ENCODE data around the gene EPC1.

Gene EPC1

DNA sequence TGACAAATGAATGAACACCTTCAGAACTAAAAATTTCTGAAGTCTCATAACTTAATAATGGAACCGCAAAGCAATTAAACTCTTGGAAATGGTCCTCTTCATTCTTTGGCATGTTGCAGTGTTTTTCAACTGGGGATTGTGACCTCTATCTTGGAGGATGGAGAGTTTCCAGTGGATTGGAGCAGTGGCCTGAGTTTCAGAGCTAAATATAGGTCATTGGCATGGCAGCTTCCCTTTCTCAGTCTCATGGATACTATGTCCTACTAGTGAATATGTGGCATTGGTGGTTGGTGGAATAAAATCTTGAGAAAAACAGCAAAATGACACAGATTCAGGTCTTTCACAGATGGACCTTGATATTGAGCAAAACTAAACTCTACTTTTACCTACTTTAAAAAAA, 24.1 kb upstream of the EPC1 start:
- H3K23ac ChIP-seq (ENCODE audit: low read depth, low read length, poor library complexity), result no peak overlapping the region
- no peak overlapping the region for H3K18ac ChIP-seq (ENCODE audit: low read length)
- no peak overlapping the region for H3K4me2 ChIP-seq (ENCODE audit: insufficient read depth, low read length, poor library complexity, severe bottlenecking)
- no peak overlapping the region for H3K9ac ChIP-seq (ENCODE audit: low read depth, low read length, poor library complexity)
- H2BK120ac ChIP-seq (ENCODE audit: low read depth, low read length), result no peak overlapping the region
- H4K8ac ChIP-seq (ENCODE audit: low read depth, low read length), result no peak overlapping the region
- no peaks in the 10 kb centered on the region for H3K79me1 ChIP-seq (ENCODE audit: low read depth, low read length)
- WGBS, 2 donors (ENCODE audit: extremely low coverage in 2 of 2, insufficient read length in 2 of 2, insufficient replicate concordance in 1 of 2), result no CpG with 5 or more reads among the region's 1 CpG
- H2BK5ac ChIP-seq (ENCODE audit: low read length), result no peak overlapping the region
- no peak overlapping the region for H3K27ac ChIP-seq (replicated peaks; ENCODE audit: low read length)
- no peak overlapping the region for H2BK15ac ChIP-seq (ENCODE audit: low read length)
- no peak overlapping the region for H3K14ac ChIP-seq (ENCODE audit: low read length)
- no peak overlapping the region for H4K91ac ChIP-seq (ENCODE audit: low read depth, low read length, poor library complexity)
- H3K9me3 ChIP-seq (replicated peaks in 1 of 2; ENCODE audit: control insufficient read depth in 2 of 2, insufficient read depth in 1 of 2, low read depth in 1 of 2, low read length in 2 of 2), result peaks cover 0 to 12% of the 10 kb centered on the region in 2 donors
- H3K27me3 ChIP-seq (ENCODE audit: control insufficient read depth in 3 of 3, insufficient read depth in 3 of 3, low read depth in 1 of 3, low read length in 3 of 3), result no peaks in the 10 kb centered on the region
- H3K36me3 ChIP-seq (replicated peaks in 1 of 2; ENCODE audit: control insufficient read depth in 2 of 2, insufficient read depth in 2 of 2, low read length in 2 of 2), result peaks cover 0 to 33% of the 10 kb centered on the region in 2 donors
- H2AK5ac ChIP-seq (ENCODE audit: low read depth, low read length), result no peak overlapping the region
- H3K4me1 ChIP-seq (ENCODE audit: control insufficient read depth in 2 of 2, insufficient read depth in 1 of 2, low read depth in 1 of 2, low read length in 2 of 2), result no peaks in the 10 kb centered on the region
- no peak overlapping the region for H3K4ac ChIP-seq (ENCODE audit: low read length)
- H2AFZ ChIP-seq (ENCODE audit: low read length), result no peak overlapping the region
- H3K4me3 ChIP-seq (ENCODE audit: low read length in 2 of 2), result no peak overlapping the region
- no peak for DNase-seq (ENCODE audit: low spot score)
- no peak overlapping the region for H2BK12ac ChIP-seq (ENCODE audit: low read length)

DNA sequence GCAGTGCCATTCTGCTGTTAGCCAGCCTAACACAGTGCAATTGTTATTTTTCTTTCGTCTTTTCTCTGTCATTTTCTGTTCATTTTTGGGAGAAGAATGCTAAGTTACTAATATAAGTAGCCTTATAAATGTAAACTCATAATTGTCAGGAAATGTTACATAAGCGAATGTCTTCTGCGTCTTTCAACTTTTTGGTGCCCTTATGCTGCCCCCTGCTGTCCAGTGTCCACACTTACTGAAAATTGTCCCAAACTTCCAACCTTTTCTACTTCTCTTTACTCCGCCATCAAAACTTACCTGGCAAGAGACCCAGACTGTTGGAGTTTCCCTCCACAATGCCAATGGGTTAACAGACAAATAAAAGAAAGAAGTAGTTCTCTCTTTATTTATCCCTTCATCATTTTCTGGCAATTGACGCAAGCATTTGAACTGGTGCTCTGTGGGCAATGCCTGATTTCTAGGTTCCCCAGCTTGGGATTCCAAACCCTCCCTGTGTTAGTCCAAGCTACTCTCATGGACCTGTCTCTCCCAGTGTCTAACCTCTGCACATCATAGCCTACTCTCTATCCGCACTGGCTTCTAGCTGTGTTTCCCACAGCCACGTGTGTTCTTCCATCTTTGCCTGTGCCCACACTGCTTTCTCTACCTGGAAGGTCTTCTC, 21.0 kb upstream of the EPC1 start:
- no peak overlapping the region for H3K4ac ChIP-seq (ENCODE audit: low read length)
- no peak overlapping the region for H2BK5ac ChIP-seq (ENCODE audit: low read length)
- no CpG with 5 or more reads among the region's 7 CpGs for WGBS, 2 donors (ENCODE audit: extremely low coverage in 2 of 2, insufficient read length in 2 of 2, insufficient replicate concordance in 1 of 2)
- no peak overlapping the region for H3K4me2 ChIP-seq (ENCODE audit: insufficient read depth, low read length, poor library complexity, severe bottlenecking)
- H3K27ac ChIP-seq (replicated peaks; ENCODE audit: low read length), result no peak overlapping the region
- no peaks in the 10 kb centered on the region for H3K4me1 ChIP-seq (ENCODE audit: control insufficient read depth in 2 of 2, insufficient read depth in 1 of 2, low read depth in 1 of 2, low read length in 2 of 2)
- no peak overlapping the region for H4K91ac ChIP-seq (ENCODE audit: low read depth, low read length, poor library complexity)
- peaks cover 0 to 26% of the 10 kb centered on the region in 2 donors for H3K36me3 ChIP-seq (replicated peaks in 1 of 2; ENCODE audit: control insufficient read depth in 2 of 2, insufficient read depth in 2 of 2, low read length in 2 of 2)
- H3K4me3 ChIP-seq (ENCODE audit: low read length in 2 of 2), result no peak overlapping the region
- no peak overlapping the region for H2BK12ac ChIP-seq (ENCODE audit: low read length)
- no peak overlapping the region for H4K8ac ChIP-seq (ENCODE audit: low read depth, low read length)
- H3K27me3 ChIP-seq (ENCODE audit: control insufficient read depth in 3 of 3, insufficient read depth in 3 of 3, low read depth in 1 of 3, low read length in 3 of 3), result no peaks in the 10 kb centered on the region
- H2BK15ac ChIP-seq (ENCODE audit: low read length), result no peak overlapping the region
- H3K14ac ChIP-seq (ENCODE audit: low read length), result no peak overlapping the region
- no peak overlapping the region for H3K23ac ChIP-seq (ENCODE audit: low read depth, low read length, poor library complexity)
- no peak for DNase-seq (ENCODE audit: low spot score)
- H3K9me3 ChIP-seq (replicated peaks in 1 of 2; ENCODE audit: control insufficient read depth in 2 of 2, insufficient read depth in 1 of 2, low read depth in 1 of 2, low read length in 2 of 2), result peaks cover 0 to 4% of the 10 kb centered on the region in 2 donors
- no peak overlapping the region for H3K18ac ChIP-seq (ENCODE audit: low read length)
- H2BK120ac ChIP-seq (ENCODE audit: low read depth, low read length), result no peak overlapping the region
- no peak overlapping the region for H2AFZ ChIP-seq (ENCODE audit: low read length)
- H2AK5ac ChIP-seq (ENCODE audit: low read depth, low read length), result no peak overlapping the region
- H3K79me1 ChIP-seq (ENCODE audit: low read depth, low read length), result no peaks in the 10 kb centered on the region
- H3K9ac ChIP-seq (ENCODE audit: low read depth, low read length, poor library complexity), result no peak overlapping the region

DNA sequence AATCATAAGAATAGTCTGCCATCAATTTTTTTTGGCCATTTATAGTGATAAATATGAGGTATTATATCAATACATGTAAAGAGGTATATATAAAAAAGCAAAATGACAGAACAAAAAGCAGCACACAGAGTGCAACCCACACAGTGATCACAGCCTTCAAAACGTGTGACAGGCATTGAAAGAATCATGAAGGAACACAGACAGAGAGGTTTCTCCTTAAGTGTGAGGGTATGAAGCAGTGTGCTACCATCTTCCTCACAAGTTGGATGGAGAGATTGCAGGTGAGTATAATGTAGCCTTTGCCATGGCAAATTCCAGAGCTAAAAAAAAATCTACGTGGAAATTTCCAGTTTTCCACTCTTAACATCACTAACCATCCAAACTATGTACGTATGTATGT, 19.6 kb upstream of the EPC1 start:
- Histone ChIP-seq H4K8ac (ENCODE audit: low read depth, low read length) (no peak overlapping the region), H3K4me2 (ENCODE audit: insufficient read depth, low read length, poor library complexity, severe bottlenecking) (no peak overlapping the region), H2BK12ac (ENCODE audit: low read length) (no peak overlapping the region), H3K23ac (ENCODE audit: low read depth, low read length, poor library complexity) (no peak overlapping the region), H2AK5ac (ENCODE audit: low read depth, low read length) (no peak overlapping the region), H3K9me3 (replicated peaks in 1 of 2; ENCODE audit: control insufficient read depth in 2 of 2, insufficient read depth in 1 of 2, low read depth in 1 of 2, low read length in 2 of 2) (peaks cover 0 to 4% of the 10 kb centered on the region in 2 donors), H3K18ac (ENCODE audit: low read length) (no peak overlapping the region), H2BK5ac (ENCODE audit: low read length) (no peak overlapping the region), H2BK120ac (ENCODE audit: low read depth, low read length) (no peak overlapping the region), H2AFZ (ENCODE audit: low read length) (no peak overlapping the region), H4K91ac (ENCODE audit: low read depth, low read length, poor library complexity) (no peak overlapping the region), H3K9ac (ENCODE audit: low read depth, low read length, poor library complexity) (no peak overlapping the region), H3K4ac (ENCODE audit: low read length) (no peak overlapping the region), H3K36me3 (replicated peaks in 1 of 2; ENCODE audit: control insufficient read depth in 2 of 2, insufficient read depth in 2 of 2, low read length in 2 of 2) (peaks cover 0 to 20% of the 10 kb centered on the region in 2 donors), H3K14ac (ENCODE audit: low read length) (no peak overlapping the region), H3K4me3 (ENCODE audit: low read length in 2 of 2) (no peak overlapping the region), H2BK15ac (ENCODE audit: low read length) (no peak overlapping the region), H3K4me1 (ENCODE audit: control insufficient read depth in 2 of 2, insufficient read depth in 1 of 2, low read depth in 1 of 2, low read length in 2 of 2) (no peaks in the 10 kb centered on the region), H3K27ac (replicated peaks; ENCODE audit: low read length) (no peak overlapping the region), H3K27me3 (ENCODE audit: control insufficient read depth in 3 of 3, insufficient read depth in 3 of 3, low read depth in 1 of 3, low read length in 3 of 3) (no peaks in the 10 kb centered on the region), H3K79me1 (ENCODE audit: low read depth, low read length) (no peaks in the 10 kb centered on the region)
- no CpG with 5 or more reads among the region's 3 CpGs for WGBS, 2 donors (ENCODE audit: extremely low coverage in 2 of 2, insufficient read length in 2 of 2, insufficient replicate concordance in 1 of 2)
- no peak for DNase-seq (ENCODE audit: low spot score)

DNA sequence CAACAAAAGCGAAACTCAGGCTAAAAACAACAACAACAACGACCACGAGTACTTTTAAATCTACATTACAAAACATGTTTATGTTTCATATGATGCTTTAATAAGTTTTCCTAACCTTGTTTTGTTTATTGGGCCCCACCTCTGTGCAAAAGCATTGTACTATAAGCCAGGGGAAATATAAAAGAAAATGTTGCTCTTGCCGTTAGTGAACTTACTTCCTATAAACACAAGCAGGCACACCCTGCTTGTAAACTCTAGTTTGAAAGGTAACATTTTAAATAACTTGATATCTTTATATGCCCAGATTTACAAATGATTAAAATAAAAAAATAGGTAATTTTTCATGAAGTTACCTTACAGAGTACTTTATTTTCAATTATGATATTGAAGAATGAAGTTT, 19.2 kb upstream of the EPC1 start:
- WGBS, 2 donors (ENCODE audit: extremely low coverage in 2 of 2, insufficient read length in 2 of 2, insufficient replicate concordance in 1 of 2), result no CpG with 5 or more reads among the region's 4 CpGs
- no peak overlapping the region for H3K14ac ChIP-seq (ENCODE audit: low read length)
- H3K4ac ChIP-seq (ENCODE audit: low read length), result no peak overlapping the region

More for the DNA sequence above, 19.2 kb upstream of the EPC1 start:
- no peak overlapping the region for H3K18ac ChIP-seq (ENCODE audit: low read length)
- no peak overlapping the region for H3K23ac ChIP-seq (ENCODE audit: low read depth, low read length, poor library complexity)
- H3K4me2 ChIP-seq (ENCODE audit: insufficient read depth, low read length, poor library complexity, severe bottlenecking), result no peak overlapping the region
- H3K4me3 ChIP-seq (ENCODE audit: low read length in 2 of 2), result no peak overlapping the region
- H2BK5ac ChIP-seq (ENCODE audit: low read length), result no peak overlapping the region
- DNase-seq (ENCODE audit: low spot score), result no peak
- no peaks in the 10 kb centered on the region for H3K27me3 ChIP-seq (ENCODE audit: control insufficient read depth in 3 of 3, insufficient read depth in 3 of 3, low read depth in 1 of 3, low read length in 3 of 3)
- no peak overlapping the region for H2BK120ac ChIP-seq (ENCODE audit: low read depth, low read length)
- no peaks in the 10 kb centered on the region for H3K79me1 ChIP-seq (ENCODE audit: low read depth, low read length)
- peaks cover 0 to 15% of the 10 kb centered on the region in 2 donors for H3K36me3 ChIP-seq (replicated peaks in 1 of 2; ENCODE audit: control insufficient read depth in 2 of 2, insufficient read depth in 2 of 2, low read length in 2 of 2)
- no peaks in the 10 kb centered on the region for H3K4me1 ChIP-seq (ENCODE audit: control insufficient read depth in 2 of 2, insufficient read depth in 1 of 2, low read depth in 1 of 2, low read length in 2 of 2)
- H2AK5ac ChIP-seq (ENCODE audit: low read depth, low read length), result no peak overlapping the region
- H2BK12ac ChIP-seq (ENCODE audit: low read length), result no peak overlapping the region
- no peak overlapping the region for H3K27ac ChIP-seq (replicated peaks; ENCODE audit: low read length)
- no peak overlapping the region for H2BK15ac ChIP-seq (ENCODE audit: low read length)
- H3K9me3 ChIP-seq (replicated peaks in 1 of 2; ENCODE audit: control insufficient read depth in 2 of 2, insufficient read depth in 1 of 2, low read depth in 1 of 2, low read length in 2 of 2), result peaks cover 0 to 4% of the 10 kb centered on the region in 2 donors
- H3K9ac ChIP-seq (ENCODE audit: low read depth, low read length, poor library complexity), result no peak overlapping the region
- H4K91ac ChIP-seq (ENCODE audit: low read depth, low read length, poor library complexity), result no peak overlapping the region
- H4K8ac ChIP-seq (ENCODE audit: low read depth, low read length), result no peak overlapping the region
- H2AFZ ChIP-seq (ENCODE audit: low read length), result no peak overlapping the region

All from neuronal stem cell (in vitro differentiated cells).